Spleen (tissue), 7 donors: Measurements from ENCODE around the gene CHMP5.

ENCODE experiments used
- POLR2A ChIP-seq, 3 donors: fragments of 450-650 bp; IDR thresholded peaks; one replicate each; pipeline ENCODE4 v1.5.1; 2017; ENCODE audit warnings: antibody characterized with exemption in 3 of 3, mild to moderate bottlenecking in 1 of 3
- POLR2AphosphoS5 ChIP-seq, 3 donors: sonication (generic); formaldehyde crosslinking; IDR thresholded peaks; one replicate each; pipeline ENCODE4 v1.5.1; 2017; ENCODE audit warnings: antibody characterized with exemption in 3 of 3
- TF ChIP-seq, protein P1 (sequence below), 11 experiments: fragments of 200-600 bp in 7 of 11; fragments of 450-650 bp in 4 of 11; sonication (generic) in 4 of 11; IDR thresholded peaks in 8 of 11; conservative IDR thresholded peaks in 3 of 11; 1 replicate in 7 of 11; 2 replicates in 4 of 11; pipeline versions ENCODE4 v1.4.0 to v1.8.0; 2016 to 2021; ENCODE audit warnings: antibody characterized with exemption in 11 of 11, inconsistent platforms in 4 of 11, mild to moderate bottlenecking in 1 of 11
- donor health status: DM: no; HTN: no; CAD: no; lungs with moderate emphysema.
- donor health status: DM: no; HTN: no; CAD: no.
- donor health status: DM: no; HTN: no; CAD: no.

GRCh38 chr9:33311953-33312352 lies 47.1 kb downstream of the CHMP5 start:
- TF ChIP-seq, protein P1, sequence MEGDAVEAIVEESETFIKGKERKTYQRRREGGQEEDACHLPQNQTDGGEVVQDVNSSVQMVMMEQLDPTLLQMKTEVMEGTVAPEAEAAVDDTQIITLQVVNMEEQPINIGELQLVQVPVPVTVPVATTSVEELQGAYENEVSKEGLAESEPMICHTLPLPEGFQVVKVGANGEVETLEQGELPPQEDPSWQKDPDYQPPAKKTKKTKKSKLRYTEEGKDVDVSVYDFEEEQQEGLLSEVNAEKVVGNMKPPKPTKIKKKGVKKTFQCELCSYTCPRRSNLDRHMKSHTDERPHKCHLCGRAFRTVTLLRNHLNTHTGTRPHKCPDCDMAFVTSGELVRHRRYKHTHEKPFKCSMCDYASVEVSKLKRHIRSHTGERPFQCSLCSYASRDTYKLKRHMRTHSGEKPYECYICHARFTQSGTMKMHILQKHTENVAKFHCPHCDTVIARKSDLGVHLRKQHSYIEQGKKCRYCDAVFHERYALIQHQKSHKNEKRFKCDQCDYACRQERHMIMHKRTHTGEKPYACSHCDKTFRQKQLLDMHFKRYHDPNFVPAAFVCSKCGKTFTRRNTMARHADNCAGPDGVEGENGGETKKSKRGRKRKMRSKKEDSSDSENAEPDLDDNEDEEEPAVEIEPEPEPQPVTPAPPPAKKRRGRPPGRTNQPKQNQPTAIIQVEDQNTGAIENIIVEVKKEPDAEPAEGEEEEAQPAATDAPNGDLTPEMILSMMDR (IDR thresholded peaks at IDR 0.05 in 8 of 11, conservative IDR thresholded peaks at IDR 0.05 in 3 of 11), result no peak
- TF ChIP-seq POLR2A (IDR thresholded peaks at IDR 0.05), result no peak
- TF ChIP-seq POLR2AphosphoS5 (IDR thresholded peaks at IDR 0.05), result no peak
